Stimulated activated CD4-positive, alpha-beta T cell treated with anti-CD3 and anti-CD28 coated beads, TNF-alpha, amount 100 ng/mL, for 48 hours (primary cell): ENCODE results near the gene OAS3.
"Not testable (repeated sequence)": the region's sequence is repeated elsewhere in the genome, so short reads cannot be mapped to it uniquely, and the experiment has no call there.

Source experiments
- DNase-seq, 3 donors: peaks; one replicate each; pipeline ENCODE4 v3.0.0-alpha.2; 2020; ENCODE audit warnings: low read depth in 3 of 3

Gene OAS3

DNA sequence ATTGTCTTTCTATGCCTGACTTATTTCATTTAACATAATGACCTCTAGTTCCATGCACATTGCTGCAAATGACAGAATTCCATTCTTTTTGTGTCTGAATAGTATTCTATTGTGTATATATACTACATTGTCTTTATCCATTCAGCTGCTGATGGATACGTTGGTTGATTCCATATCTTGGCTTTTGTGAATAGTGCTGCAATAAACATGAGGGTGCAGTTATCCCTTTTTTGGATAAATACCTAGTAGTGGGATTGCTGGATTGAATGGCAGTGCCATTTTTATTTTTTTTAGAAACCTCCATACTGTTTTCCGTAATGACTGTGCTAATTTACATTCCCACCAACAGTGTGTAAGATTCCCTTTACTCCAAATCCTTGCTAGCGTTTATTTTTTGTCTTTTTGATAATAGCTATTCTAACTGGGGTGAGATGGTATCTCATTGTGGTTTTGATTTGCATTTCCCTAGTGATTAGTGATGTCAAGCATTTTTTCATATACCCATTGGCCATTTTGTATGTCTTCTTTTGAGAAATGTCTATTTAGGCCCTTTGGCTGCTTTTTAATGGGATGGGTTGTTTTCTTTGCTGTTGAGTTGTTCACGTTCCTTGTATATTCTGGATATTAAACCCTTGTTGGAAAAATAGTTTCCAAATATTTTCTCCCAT lies 42.4 kb downstream of the OAS3 start:
- no peak for DNase-seq

GRCh38 chr12:112985642-112986290 lies 47.5 kb downstream of the OAS3 start:
- no peak for DNase-seq

- no peak for DNase-seq
These were observed 48.1 kb downstream of the OAS3 start for GRCh38 chr12:112986291-112986800.

- DNase-seq = no peak
These were observed 49.3 kb downstream of the OAS3 start for GRCh38 chr12:112987561-112987960.

- DNase-seq = peak in 1 of 3 donors; percentile 7
These were observed 50.0 kb downstream of the OAS3 start for GRCh38 chr12:112988224-112988623.

GRCh38 chr12:112988823-112989385 lies 50.6 kb downstream of the OAS3 start:
- DNase-seq = not testable (repeated sequence)

DNA sequence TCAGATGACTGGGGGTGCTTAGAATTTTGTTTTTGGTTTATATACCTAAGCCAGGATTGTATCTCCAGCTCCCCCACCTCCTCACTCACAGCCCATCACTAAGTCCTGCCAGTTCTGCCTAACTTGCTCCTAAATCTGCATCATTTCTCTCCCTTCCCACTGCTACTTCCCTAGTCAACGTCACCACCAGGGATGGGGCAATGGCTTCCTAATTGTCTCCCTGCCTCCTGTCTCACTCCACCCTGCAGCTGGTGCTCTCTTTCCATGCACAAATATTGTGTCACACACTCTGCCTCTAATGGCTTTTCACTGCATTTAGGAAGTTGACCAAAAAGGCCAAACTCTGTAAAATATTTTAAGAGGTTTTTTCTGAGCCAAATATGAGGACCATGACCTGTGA lies 51.5 kb downstream of the OAS3 start:
- no peak for DNase-seq

DNA sequence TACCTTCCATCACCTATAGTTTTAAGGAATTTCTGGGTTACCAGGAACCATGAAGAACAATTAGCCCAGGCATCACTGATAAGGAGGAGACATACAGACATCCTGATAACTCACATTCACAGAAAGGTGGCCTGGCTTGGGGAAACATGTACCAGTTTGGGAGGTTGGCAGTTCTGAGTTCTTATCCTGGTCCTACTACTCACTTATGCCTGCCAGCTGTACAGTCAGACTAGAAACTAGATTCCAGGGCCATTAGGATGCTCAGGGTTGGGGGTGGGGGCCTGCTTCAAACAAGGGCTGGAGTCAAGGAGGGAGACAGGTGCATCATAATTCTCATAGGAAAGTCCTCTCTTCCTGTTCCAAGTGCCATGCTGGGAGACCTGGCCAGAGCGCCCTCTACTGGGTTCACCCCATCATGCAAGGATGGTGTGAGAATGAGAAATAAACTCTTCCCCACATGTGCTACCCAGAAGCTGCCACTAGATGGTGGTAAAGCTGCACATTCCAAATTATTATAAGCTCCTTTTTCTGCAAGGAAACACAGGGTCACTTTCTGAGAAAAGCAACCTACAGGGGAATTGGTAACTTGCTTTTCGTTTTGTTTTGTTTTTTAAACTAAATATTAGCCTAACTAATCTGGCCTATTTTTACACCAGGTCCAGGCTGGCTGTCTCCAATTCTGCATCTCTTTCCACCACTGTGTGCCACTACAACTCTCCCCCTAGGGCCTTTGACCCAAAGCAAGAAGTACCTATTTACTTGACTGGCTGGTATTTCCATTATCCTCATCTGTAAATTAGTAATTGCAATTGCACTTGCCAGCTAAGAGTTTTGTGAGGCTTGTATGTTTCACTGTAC lies 54.5 kb downstream of the OAS3 start:
- DNase-seq = peak; percentile 40 to 60 (median 52)

- DNase-seq = no peak
These were observed 56.7 kb downstream of the OAS3 start for GRCh38 chr12:112995008-112995407.

DNA sequence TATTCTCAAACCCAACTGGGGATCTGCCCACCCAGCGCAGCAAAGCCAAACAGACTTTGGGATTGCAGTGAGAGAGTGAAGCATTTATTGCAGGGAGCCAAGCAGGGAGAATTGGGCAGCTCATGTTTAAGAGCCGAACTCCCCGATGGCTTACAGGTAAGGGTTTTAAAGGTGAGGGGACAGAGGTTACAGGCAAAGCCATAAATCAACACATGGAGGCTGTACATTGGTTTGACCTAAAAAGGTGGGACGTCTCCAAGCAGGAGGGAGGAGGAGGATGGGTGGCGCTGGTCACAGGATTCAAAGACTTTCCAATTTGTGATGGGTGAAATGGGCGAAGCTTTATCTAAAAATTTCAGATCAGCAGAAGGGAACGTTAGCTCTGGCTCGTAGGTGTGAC lies 58.2 kb downstream of the OAS3 start:
- no peak for DNase-seq

GRCh38 chr12:112997506-112997905 lies 59.2 kb downstream of the OAS3 start:
- DNase-seq = no peak

- no peak for DNase-seq
These were observed 60.9 kb downstream of the OAS3 start for GRCh38 chr12:112998987-112999767.

DNA sequence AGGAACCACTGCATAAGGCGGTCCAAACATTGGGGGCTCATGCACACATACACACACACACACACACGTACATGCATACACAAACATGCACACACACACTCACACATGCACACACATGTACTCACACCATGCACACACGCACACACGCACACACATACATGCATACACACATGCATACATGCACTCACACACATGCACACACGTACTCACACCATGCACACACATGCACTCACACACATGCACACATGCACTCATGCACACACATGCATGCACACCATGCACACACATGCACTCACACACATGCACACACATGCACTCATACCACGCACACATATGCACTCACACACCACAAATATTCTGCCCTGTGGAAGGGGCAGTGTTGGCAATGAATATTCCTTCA lies 62.2 kb downstream of the OAS3 start:
- DNase-seq = no peak

GRCh38 chr12:113002155-113002554 lies 63.9 kb downstream of the OAS3 start:
- no peak for DNase-seq

GRCh38 chr12:113002676-113003075 lies 64.4 kb downstream of the OAS3 start:
- DNase-seq = no peak

GRCh38 chr12:113003636-113004035 lies 65.4 kb downstream of the OAS3 start:
- no peak for DNase-seq

GRCh38 chr12:113005762-113006161 lies 67.5 kb downstream of the OAS3 start:
- no peak for DNase-seq

DNA sequence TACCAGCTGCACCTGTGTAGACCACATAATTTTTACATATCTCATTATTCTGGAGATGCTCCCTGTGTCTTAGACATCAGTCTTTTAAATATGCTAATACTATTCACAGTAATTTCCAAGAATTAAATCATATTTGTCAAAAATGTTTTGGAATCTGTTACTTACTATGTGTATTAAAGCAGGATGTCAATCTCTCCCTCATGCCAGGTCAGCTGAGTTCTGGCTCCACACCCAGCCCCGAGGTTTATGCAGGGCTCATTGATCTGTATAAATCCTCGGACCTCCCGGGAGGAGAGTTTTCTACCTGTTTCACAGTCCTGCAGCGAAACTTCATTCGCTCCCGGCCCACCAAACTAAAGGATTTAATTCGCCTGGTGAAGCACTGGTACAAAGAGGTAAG lies 67.9 kb downstream of the OAS3 start:
- DNase-seq = no peak

DNA sequence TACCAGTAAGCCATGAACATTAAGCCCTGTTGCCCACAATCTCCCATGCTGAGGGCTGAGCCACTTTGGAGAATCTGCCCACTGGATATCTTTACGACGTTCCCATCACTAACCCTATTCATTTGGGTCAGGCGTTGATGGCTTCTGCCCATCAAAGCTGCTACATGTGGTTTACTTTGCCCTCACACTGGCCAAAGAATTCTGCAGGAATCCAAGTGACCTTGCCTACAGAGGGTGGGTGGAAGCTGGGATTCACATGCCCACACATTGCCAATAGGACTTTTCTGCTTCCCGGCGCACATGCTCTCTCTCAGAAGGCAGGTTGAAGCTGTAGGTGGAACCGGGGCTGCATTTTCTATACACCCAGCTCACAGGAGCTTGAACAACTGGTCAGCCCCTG lies 68.4 kb downstream of the OAS3 start:
- DNase-seq = no peak

- DNase-seq = no peak
These were observed 68.9 kb downstream of the OAS3 start for GRCh38 chr12:113007166-113007565.

DNA sequence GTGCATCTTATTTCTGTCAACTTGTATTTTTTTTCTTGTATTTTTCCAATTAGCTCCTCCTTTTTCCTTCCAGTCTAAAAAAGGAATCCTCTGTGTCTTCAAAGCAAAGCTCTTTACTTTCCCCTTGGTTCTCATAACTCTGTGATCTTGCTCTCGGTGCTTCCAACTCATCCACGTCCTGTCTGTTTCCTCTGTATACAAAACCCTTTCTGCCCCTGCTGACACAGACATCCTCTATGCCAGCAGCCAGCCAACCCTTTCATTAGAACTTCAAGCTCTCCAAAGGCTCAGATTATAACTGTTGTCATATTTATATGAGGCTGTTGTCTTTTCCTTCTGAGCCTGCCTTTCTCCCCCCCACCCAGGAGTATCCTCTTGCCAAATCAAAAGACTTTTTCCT lies 72.4 kb downstream of the OAS3 start:
- no peak for DNase-seq
